K562 (cell line): ENCODE data around the gene LMCD1.

Experiments
- SMARCC2 ChIP-seq: fragments of 450-650 bp; IDR thresholded peaks from 2 replicates; pipeline ENCODE4 v1.6.1; 2017; ENCODE audit warnings: antibody characterized with exemption, moderate library complexity, mild to moderate bottlenecking, low read depth
- ZNF224 ChIP-seq: sonication (generic); formaldehyde crosslinking; IDR thresholded peaks from 2 replicates; pipeline ENCODE4 v1.8.0; 2022; ENCODE audit warnings: mild to moderate bottlenecking, missing genetic modification reagents

DNA sequence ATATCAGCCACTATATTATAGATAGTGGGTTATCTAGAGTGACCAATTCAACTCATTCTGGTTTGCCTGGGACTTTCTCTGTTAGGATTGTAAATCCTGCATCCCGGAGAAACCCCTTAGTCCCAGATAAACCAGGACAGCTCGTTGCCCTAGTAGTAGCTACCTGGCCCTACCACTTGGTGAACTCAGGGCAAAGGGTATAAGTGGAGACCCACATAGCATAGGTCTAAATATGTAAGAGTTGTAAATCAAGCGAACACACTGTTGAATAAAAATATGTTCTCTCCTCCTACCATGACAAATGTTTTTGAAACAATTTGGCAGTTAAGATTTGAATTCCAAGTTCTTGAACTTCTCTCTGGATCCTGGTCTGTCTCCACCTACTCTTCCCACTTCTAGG is 15.7 kb upstream of the LMCD1 start:
- TF ChIP-seq SMARCC2 (no peak), ZNF224 (CRISPR knock-in tag) (no peak)
